Measurements from ENCODE around the gene TOMM20.

DNA sequence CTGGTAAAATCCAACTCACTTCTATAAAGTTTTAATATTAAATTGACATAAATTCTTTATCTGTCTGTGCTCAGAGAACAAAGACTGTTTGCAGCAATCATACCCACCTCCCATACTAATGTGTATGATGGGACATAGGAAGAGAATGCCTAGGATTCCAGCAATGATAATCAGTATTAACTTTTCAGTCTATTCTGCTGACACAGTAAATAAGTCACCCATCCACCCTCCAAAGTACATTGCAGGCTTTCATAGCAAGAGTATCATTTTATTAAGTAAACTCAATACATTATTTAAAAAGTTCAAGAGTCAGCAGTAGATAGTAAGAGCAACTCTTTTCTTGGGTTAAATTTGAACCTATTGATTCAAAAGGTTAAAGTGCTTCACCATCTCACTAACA, 23.6 kb upstream of the TOMM20 start:
- TF ChIP-seq, protein P1, sequence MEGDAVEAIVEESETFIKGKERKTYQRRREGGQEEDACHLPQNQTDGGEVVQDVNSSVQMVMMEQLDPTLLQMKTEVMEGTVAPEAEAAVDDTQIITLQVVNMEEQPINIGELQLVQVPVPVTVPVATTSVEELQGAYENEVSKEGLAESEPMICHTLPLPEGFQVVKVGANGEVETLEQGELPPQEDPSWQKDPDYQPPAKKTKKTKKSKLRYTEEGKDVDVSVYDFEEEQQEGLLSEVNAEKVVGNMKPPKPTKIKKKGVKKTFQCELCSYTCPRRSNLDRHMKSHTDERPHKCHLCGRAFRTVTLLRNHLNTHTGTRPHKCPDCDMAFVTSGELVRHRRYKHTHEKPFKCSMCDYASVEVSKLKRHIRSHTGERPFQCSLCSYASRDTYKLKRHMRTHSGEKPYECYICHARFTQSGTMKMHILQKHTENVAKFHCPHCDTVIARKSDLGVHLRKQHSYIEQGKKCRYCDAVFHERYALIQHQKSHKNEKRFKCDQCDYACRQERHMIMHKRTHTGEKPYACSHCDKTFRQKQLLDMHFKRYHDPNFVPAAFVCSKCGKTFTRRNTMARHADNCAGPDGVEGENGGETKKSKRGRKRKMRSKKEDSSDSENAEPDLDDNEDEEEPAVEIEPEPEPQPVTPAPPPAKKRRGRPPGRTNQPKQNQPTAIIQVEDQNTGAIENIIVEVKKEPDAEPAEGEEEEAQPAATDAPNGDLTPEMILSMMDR (IDR thresholded peaks at IDR 0.05): no peak
- TF ChIP-seq POLR2A (IDR thresholded peaks at IDR 0.05): no peak

All from testis (tissue), 2 donors.